H9 (cell line): ENCODE measurements around the gene ACSS2. TPM values are rescaled to one million over a fixed set of nuclear protein-coding genes. Genes with fewer than 3 reads are reported as not detected.

ENCODE experiments used
- DNase-seq: peaks from one replicate; pipeline ENCODE4 v3.0.0-alpha.2; 2017
- H2AFZ ChIP-seq: one replicate; pipeline ENCODE4 v1.6.1; 2013; ENCODE audit warnings: mild to moderate bottlenecking, low read length, control low read depth, moderate library complexity
- H2AK5ac ChIP-seq: 2 replicates; pipeline ENCODE4 v1.6.1; 2013; ENCODE audit warnings: low read length, control low read depth, mixed read lengths; ENCODE audit not compliant: insufficient read length
- H2BK120ac ChIP-seq: one replicate; pipeline ENCODE4 v1.6.1; 2013; ENCODE audit warnings: low read depth, mild to moderate bottlenecking, low read length, control low read depth, inconsistent platforms; ENCODE audit not compliant: poor library complexity, severe bottlenecking
- H2BK12ac ChIP-seq: 2 replicates; pipeline ENCODE4 v1.6.1; 2013; ENCODE audit warnings: low read length, control low read depth, mixed read lengths, low read depth; ENCODE audit not compliant: insufficient read length
- H2BK15ac ChIP-seq: 2 replicates; pipeline ENCODE4 v1.6.1; 2013; ENCODE audit warnings: low read depth, low read length, control low read depth
- H2BK20ac ChIP-seq: one replicate; pipeline ENCODE4 v1.6.1; 2013; ENCODE audit warnings: low read depth, mild to moderate bottlenecking, low read length, control low read depth, inconsistent platforms; ENCODE audit not compliant: poor library complexity, severe bottlenecking
- H2BK5ac ChIP-seq: 2 replicates; pipeline ENCODE4 v1.6.1; 2013; ENCODE audit warnings: low read length, control low read depth, mixed read lengths; ENCODE audit not compliant: insufficient read length
- H3K14ac ChIP-seq: 2 replicates; pipeline ENCODE4 v1.6.1; 2013; ENCODE audit warnings: low read length, control low read depth; ENCODE audit not compliant: insufficient read depth
- H3K18ac ChIP-seq: 2 replicates; pipeline ENCODE4 v1.6.1; 2013; ENCODE audit warnings: low read depth, mild to moderate bottlenecking, mixed read lengths, low read length, control low read depth; ENCODE audit not compliant: insufficient read length
- H3K23ac ChIP-seq: 2 replicates; pipeline ENCODE4 v1.6.1; 2013; ENCODE audit warnings: low read length, control low read depth, mixed read lengths, low read depth; ENCODE audit not compliant: insufficient read length
- H3K23me2 ChIP-seq: 2 replicates; pipeline ENCODE4 v1.6.1; 2013; ENCODE audit warnings: low read depth, mild to moderate bottlenecking, mixed read lengths, low read length, control low read depth; ENCODE audit not compliant: insufficient read length, poor library complexity, severe bottlenecking
- H3K27ac ChIP-seq: 2 replicates; pipeline ENCODE4 v1.5.1; 2013; ENCODE audit warnings: low read length, control low read depth, mixed read lengths, low read depth; ENCODE audit not compliant: insufficient read length
- H3K27me3 ChIP-seq: 2 replicates; pipeline ENCODE4 v1.6.1; 2013; ENCODE audit warnings: low read length, control low read depth, inconsistent platforms; ENCODE audit not compliant: insufficient read depth
- H3K4ac ChIP-seq: 2 replicates; pipeline ENCODE4 v1.6.1; 2013; ENCODE audit warnings: low read depth, mild to moderate bottlenecking, control low read depth, inconsistent platforms, low read length, moderate library complexity
- H3K4me1 ChIP-seq: 2 replicates; pipeline ENCODE4 v1.6.1; 2013; ENCODE audit warnings: low read length, control low read depth, inconsistent platforms; ENCODE audit not compliant: insufficient read depth
- H3K4me2 ChIP-seq: 2 replicates; pipeline ENCODE4 v1.6.1; 2013; ENCODE audit warnings: low read length, control low read depth, mixed read lengths; ENCODE audit not compliant: insufficient read length, insufficient read depth
- H3K56ac ChIP-seq: 2 replicates; pipeline ENCODE4 v1.6.1; 2013; ENCODE audit warnings: low read depth, mild to moderate bottlenecking, mixed read lengths, low read length, control low read depth; ENCODE audit not compliant: insufficient read length
- H3K79me1 ChIP-seq: 2 replicates; pipeline ENCODE4 v1.6.1; 2013; ENCODE audit warnings: low read depth, mild to moderate bottlenecking, moderate library complexity, low read length, control low read depth, inconsistent platforms; ENCODE audit not compliant: insufficient read depth, poor library complexity, severe bottlenecking
- H3K79me2 ChIP-seq: 2 replicates; pipeline ENCODE4 v1.6.1; 2013; ENCODE audit warnings: low read length, control low read depth, inconsistent platforms; ENCODE audit not compliant: insufficient read depth
- H3K9ac ChIP-seq: 2 replicates; pipeline ENCODE4 v1.6.1; 2013; ENCODE audit warnings: low read length, control low read depth, mixed read lengths; ENCODE audit not compliant: insufficient read length; ENCODE audit errors: extremely low read depth
- H3K9me3 ChIP-seq: one replicate; pipeline ENCODE4 v1.6.1; 2013; ENCODE audit warnings: low read depth, low read length, inconsistent platforms; ENCODE audit not compliant: control insufficient read depth
- H3T11ph ChIP-seq: one replicate; pipeline ENCODE4 v1.6.1; 2013; ENCODE audit warnings: mild to moderate bottlenecking, low read length, control low read depth, inconsistent platforms
- H4K20me1 ChIP-seq: one replicate; pipeline ENCODE4 v1.6.1; 2013; ENCODE audit not compliant: control insufficient read depth, insufficient read length, insufficient read depth
- H4K5ac ChIP-seq: 2 replicates; pipeline ENCODE4 v1.6.1; 2013; ENCODE audit warnings: low read depth, mild to moderate bottlenecking, mixed read lengths, low read length, control low read depth; ENCODE audit not compliant: insufficient read length
- H4K8ac ChIP-seq: replicated peaks from 2 replicates; pipeline ENCODE4 v1.6.1; 2013; ENCODE audit warnings: low read length, control low read depth, mixed read lengths, low read depth; ENCODE audit not compliant: insufficient read length
- H4K91ac ChIP-seq: 2 replicates; pipeline ENCODE4 v1.6.1; 2013; ENCODE audit warnings: low read depth, mild to moderate bottlenecking, moderate library complexity, mixed read lengths, low read length, control low read depth; ENCODE audit not compliant: insufficient read length
- H3K27ac Mint-ChIP-seq, 3 experiments: 2 replicates in 2 of 3; 3 replicates in 1 of 3; pipeline ENCODE4 v1.8.0; 2020 to 2021; ENCODE audit warnings: mixed read lengths in 3 of 3, mild to moderate bottlenecking in 1 of 3, moderate library complexity in 1 of 3
- H3K27me3 Mint-ChIP-seq: 2 replicates; pipeline ENCODE4 v1.8.0; 2021; ENCODE audit warnings: low read depth, mild to moderate bottlenecking, moderate library complexity, mixed read lengths
- H3K36me3 Mint-ChIP-seq, 3 experiments: 2 replicates in 2 of 3; 3 replicates in 1 of 3; pipeline ENCODE4 v1.8.0; 2020 to 2021; ENCODE audit warnings: low read depth in 3 of 3, mixed read lengths in 3 of 3; ENCODE audit not compliant: insufficient read depth in 1 of 3
- H3K4me1 Mint-ChIP-seq, 2 experiments: 2 replicates each; pipeline ENCODE4 v1.8.0; 2020; ENCODE audit warnings: mixed read lengths in 2 of 2
- H3K4me3 Mint-ChIP-seq, 2 experiments: 2 replicates in 1 of 2; 3 replicates in 1 of 2; pipeline ENCODE4 v1.8.0; 2020 to 2021; ENCODE audit warnings: mild to moderate bottlenecking in 2 of 2, mixed read lengths in 2 of 2, moderate library complexity in 1 of 2
- H3K9me3 Mint-ChIP-seq, 2 experiments: 2 replicates in 1 of 2; 3 replicates in 1 of 2; pipeline ENCODE4 v1.8.0; 2020; ENCODE audit warnings: mild to moderate bottlenecking in 2 of 2, mixed read lengths in 2 of 2, moderate library complexity in 1 of 2
- WGBS: extraction: QIAGEN DNeasy Blood & Tissue Kit; methylation state at CpG from one replicate; pipeline ENCODE4 v1.1.7; 2013; ENCODE audit warnings: missing lambda C conversion rate, low lambda C conversion rate, mixed read lengths; ENCODE audit not compliant: insufficient read length; ENCODE audit errors: extremely low coverage; 5-methylcytosine and 5-hydroxymethylcytosine counted together
- total RNA-seq: library from RNA; stranded (reverse); gene quantifications from 2 replicates; pipeline ENCODE4 v1.2.1, GENCODE V29; 2021
- TF ChIP-seq, protein P1 (sequence below): fragments of 200-600 bp; sonication (generic); conservative IDR thresholded peaks from 3 replicates; pipeline ENCODE4 v1.8.0; 2021; ENCODE audit warnings: antibody characterized with exemption, mild to moderate bottlenecking

ACSS2 gene
- total RNA-seq, 1 experiment from 2014 or later: 15.4 TPM

DNA sequence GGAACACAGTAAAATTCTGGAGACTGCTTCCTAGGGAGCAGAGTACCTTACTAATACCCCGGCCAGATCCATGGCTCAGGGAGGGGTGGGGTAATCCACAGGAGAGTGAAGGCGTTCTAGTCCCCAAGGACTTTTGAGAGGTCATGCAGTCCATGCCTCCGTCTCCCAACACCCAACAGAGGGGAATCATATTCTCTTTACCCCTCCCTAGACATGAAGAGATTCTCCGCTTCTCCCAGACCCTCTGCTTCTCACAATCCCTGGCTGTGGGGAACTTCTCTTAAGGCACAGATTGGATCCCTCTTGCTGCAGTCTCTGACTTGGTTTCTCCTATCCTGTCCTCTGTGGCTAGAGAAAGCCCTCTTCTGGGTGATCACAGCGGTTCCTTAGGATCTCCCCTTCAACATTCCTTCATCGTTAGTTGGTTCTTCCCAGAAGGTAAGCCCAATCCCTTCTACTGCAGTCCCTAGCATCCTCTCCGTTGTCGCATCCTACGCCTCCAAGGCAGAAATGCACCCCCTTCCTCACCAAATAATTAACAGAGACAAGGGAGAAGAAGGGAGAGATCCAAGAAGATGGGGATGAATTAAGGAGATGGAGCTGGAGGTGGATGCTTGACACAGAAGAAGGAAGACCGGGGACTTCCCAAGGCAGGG is 4.3 kb upstream of the ACSS2 start:
- Histone ChIP-seq H3K14ac (no peak overlapping the region; the same call in 1 of the 2 replicates), H4K20me1 (no peaks in the 10 kb centered on the region), H2BK12ac (no peak overlapping the region), H3K4ac (no peak overlapping the region), H3K9me3 (no peaks in the 10 kb centered on the region), H3K23me2 (peaks cover 17% of the 10 kb centered on the region), H2BK20ac (no peak overlapping the region), H3K79me2 (no peaks in the 10 kb centered on the region), H4K8ac (no peak overlapping the region), H3K79me1 (no peaks in the 10 kb centered on the region), H2BK120ac (no peak overlapping the region), H3K56ac (no peak overlapping the region), H3K18ac (no peak overlapping the region), H2BK5ac (no peak overlapping the region), H2AK5ac (no peak overlapping the region), H4K91ac (no peak overlapping the region), H4K5ac (no peak overlapping the region), H2AFZ (peak overlapping the region; percentile 65), H3K9ac (peak overlapping the region; percentile 57), H3K23ac (no peak overlapping the region), H2BK15ac (no peak overlapping the region), H3K4me1 (peaks cover 6% of the 10 kb centered on the region; the same call in 1 of the 2 replicates), H3K4me2 (peak overlapping the region; percentile 93), H3K27me3 (no peaks in the 10 kb centered on the region; the same call in 1 of the 2 replicates), H3T11ph (no peak overlapping the region), H3K27ac (no peak overlapping the region)
- DNase-seq: no peak
- Mint-ChIP-seq H3K27me3 (peaks cover 29% of the 10 kb centered on the region), H3K27ac (peak overlapping the region in 1 of 3 experiments; percentile 87; a peak in 1 of 7 replicates), H3K9me3 (no peaks in the 10 kb centered on the region), H3K4me3 (peak overlapping the region; percentile 92 to 95), H3K4me1 (peaks cover 36 to 38% of the 10 kb centered on the region in 2 experiments), H3K36me3 (peaks cover 0 to 9% (median 0%) of the 10 kb centered on the region in 3 experiments; a peak in 5 of 7 replicates)
- WGBS: no CpG with 5 or more reads among the region's 10 CpGs
- TF ChIP-seq, protein P1, sequence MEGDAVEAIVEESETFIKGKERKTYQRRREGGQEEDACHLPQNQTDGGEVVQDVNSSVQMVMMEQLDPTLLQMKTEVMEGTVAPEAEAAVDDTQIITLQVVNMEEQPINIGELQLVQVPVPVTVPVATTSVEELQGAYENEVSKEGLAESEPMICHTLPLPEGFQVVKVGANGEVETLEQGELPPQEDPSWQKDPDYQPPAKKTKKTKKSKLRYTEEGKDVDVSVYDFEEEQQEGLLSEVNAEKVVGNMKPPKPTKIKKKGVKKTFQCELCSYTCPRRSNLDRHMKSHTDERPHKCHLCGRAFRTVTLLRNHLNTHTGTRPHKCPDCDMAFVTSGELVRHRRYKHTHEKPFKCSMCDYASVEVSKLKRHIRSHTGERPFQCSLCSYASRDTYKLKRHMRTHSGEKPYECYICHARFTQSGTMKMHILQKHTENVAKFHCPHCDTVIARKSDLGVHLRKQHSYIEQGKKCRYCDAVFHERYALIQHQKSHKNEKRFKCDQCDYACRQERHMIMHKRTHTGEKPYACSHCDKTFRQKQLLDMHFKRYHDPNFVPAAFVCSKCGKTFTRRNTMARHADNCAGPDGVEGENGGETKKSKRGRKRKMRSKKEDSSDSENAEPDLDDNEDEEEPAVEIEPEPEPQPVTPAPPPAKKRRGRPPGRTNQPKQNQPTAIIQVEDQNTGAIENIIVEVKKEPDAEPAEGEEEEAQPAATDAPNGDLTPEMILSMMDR: no peak
